ENCODE measurements around the gene ASMT.

DNA sequence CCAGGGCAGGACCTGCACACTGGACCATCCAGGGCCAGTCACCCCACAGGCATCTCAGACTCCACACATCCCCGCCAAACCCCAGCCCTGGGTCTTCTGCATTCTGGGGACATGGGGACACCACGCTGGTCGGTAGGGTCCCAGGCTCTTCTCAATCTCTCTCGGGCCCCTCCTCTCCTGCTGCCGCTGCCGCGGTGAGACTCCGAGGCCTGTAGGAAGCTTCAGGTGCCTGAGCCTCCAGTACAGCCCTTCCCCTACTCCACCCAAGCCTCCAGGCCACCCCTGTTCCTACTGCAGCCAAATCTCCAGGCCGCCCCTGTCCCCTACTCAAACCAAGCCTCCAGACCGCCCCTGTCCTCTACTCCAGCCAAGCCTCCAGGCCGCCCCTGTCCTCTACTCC, 5.5 kb upstream of the ASMT start:
- TF ChIP-seq, protein P1, sequence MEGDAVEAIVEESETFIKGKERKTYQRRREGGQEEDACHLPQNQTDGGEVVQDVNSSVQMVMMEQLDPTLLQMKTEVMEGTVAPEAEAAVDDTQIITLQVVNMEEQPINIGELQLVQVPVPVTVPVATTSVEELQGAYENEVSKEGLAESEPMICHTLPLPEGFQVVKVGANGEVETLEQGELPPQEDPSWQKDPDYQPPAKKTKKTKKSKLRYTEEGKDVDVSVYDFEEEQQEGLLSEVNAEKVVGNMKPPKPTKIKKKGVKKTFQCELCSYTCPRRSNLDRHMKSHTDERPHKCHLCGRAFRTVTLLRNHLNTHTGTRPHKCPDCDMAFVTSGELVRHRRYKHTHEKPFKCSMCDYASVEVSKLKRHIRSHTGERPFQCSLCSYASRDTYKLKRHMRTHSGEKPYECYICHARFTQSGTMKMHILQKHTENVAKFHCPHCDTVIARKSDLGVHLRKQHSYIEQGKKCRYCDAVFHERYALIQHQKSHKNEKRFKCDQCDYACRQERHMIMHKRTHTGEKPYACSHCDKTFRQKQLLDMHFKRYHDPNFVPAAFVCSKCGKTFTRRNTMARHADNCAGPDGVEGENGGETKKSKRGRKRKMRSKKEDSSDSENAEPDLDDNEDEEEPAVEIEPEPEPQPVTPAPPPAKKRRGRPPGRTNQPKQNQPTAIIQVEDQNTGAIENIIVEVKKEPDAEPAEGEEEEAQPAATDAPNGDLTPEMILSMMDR (conservative IDR thresholded peaks at IDR 0.05; ENCODE audit: low read depth, low read length), result no peak
- no peak for TF ChIP-seq RAD21 (IDR thresholded peaks at IDR 0.05; ENCODE audit: low read length)
- TF ChIP-seq SMC3 (IDR thresholded peaks at IDR 0.05; ENCODE audit: low read depth, low read length), result no peak
- no peak for TF ChIP-seq CEBPB (IDR thresholded peaks at IDR 0.05; ENCODE audit: low read depth, low read length)
- TF ChIP-seq, protein P2, sequence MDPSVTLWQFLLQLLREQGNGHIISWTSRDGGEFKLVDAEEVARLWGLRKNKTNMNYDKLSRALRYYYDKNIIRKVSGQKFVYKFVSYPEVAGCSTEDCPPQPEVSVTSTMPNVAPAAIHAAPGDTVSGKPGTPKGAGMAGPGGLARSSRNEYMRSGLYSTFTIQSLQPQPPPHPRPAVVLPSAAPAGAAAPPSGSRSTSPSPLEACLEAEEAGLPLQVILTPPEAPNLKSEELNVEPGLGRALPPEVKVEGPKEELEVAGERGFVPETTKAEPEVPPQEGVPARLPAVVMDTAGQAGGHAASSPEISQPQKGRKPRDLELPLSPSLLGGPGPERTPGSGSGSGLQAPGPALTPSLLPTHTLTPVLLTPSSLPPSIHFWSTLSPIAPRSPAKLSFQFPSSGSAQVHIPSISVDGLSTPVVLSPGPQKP (IDR thresholded peaks at IDR 0.05; ENCODE audit: borderline replicate concordance, low read depth, low read length), result no peak
- TF ChIP-seq POLR2A (IDR thresholded peaks at IDR 0.05; ENCODE audit: low read depth, low read length), result no peak
- no peak for TF ChIP-seq RCOR1 (IDR thresholded peaks at IDR 0.05; ENCODE audit: insufficient replicate concordance, low read length)
- TF ChIP-seq MXI1 (IDR thresholded peaks at IDR 0.05; ENCODE audit: borderline replicate concordance, low read depth, low read length), result no peak
- TF ChIP-seq MAFK (IDR thresholded peaks at IDR 0.05; ENCODE audit: low read depth, low read length), result no peak
- TF ChIP-seq, protein P3, sequence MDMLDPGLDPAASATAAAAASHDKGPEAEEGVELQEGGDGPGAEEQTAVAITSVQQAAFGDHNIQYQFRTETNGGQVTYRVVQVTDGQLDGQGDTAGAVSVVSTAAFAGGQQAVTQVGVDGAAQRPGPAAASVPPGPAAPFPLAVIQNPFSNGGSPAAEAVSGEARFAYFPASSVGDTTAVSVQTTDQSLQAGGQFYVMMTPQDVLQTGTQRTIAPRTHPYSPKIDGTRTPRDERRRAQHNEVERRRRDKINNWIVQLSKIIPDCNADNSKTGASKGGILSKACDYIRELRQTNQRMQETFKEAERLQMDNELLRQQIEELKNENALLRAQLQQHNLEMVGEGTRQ (IDR thresholded peaks at IDR 0.05; ENCODE audit: low read depth, low read length), result no peak
- TF ChIP-seq RFX5 (IDR thresholded peaks at IDR 0.05; ENCODE audit: low read depth, low read length), result no peak
- TF ChIP-seq MAZ (IDR thresholded peaks at IDR 0.05; ENCODE audit: borderline replicate concordance, low read depth, low read length), result no peak
- no peak for TF ChIP-seq NFE2L2 (IDR thresholded peaks at IDR 0.05; ENCODE audit: low read depth, low read length)

Measured in IMR-90 (cell line).